K562 (cell line): Measurements from ENCODE around the gene DUOXA2. TPM values are rescaled to one million over a fixed set of nuclear protein-coding genes. Genes with fewer than 3 reads are reported as not detected.

Source experiments
- FOSL1 ChIP-seq: fragments of 200-800 bp; sonication (Bioruptor generic); conservative IDR thresholded peaks from 2 replicates; pipeline ENCODE4 v1.6.1; 2016; ENCODE audit warnings: missing genetic modification characterization, missing compliant biosample characterization
- NR2F6 ChIP-seq: fragments of 450-650 bp; formaldehyde crosslinking; IDR thresholded peaks from 2 replicates; pipeline ENCODE4 v1.4.0; 2020; ENCODE audit warnings: mild to moderate bottlenecking
- PHB2 ChIP-seq: fragments of 450-650 bp; IDR thresholded peaks from 2 replicates; pipeline ENCODE4 v1.6.1; 2017; ENCODE audit warnings: low read depth
- TAF9B ChIP-seq: fragments of 450-650 bp; IDR thresholded peaks from 2 replicates; pipeline ENCODE4 v1.6.1; 2018; ENCODE audit warnings: mild to moderate bottlenecking; ENCODE audit not compliant: partially characterized antibody
- ZNF444 ChIP-seq: fragments of 250-450 bp; sonication (Bioruptor Pico); IDR thresholded peaks from 2 replicates; pipeline ENCODE4 v1.4.0; 2020; ENCODE audit warnings: mild to moderate bottlenecking, moderate library complexity
- polyA plus RNA-seq, 8 experiments: library from polyadenylated mRNA; depleted of rRNA in 4 of 8; stranded (reverse) in 5 of 8; unstranded in 3 of 8; fragments of >200 nt; fragmentation: Nextera tagmentation in 2 of 8; fragmentation: Illumina TruSeq in 1 of 8; extraction: Ambion mirVana in 2 of 8; extraction: Trizol in 1 of 8; gene quantifications; 2 replicates each; pipeline versions ENCODE4 v1.2.1 to v1.2.3, GENCODE V29; 2011 to 2014; ENCODE audit warnings: inconsistent platforms in 1 of 8, missing spikeins in 1 of 8
- total RNA-seq, 7 experiments: library from RNA; depleted of rRNA in 6 of 7; stranded (reverse); fragments of >200 nt in 6 of 7; fragmentation: Illumina TruSeq in 2 of 7; extraction: Trizol in 2 of 7; gene quantifications; 2 replicates each; pipeline versions ENCODE4 v1.2.1 to v1.2.3, GENCODE V29; 2011 to 2021; ENCODE audit warnings: low replicate concordance in 1 of 7
- TF ChIP-seq, protein P1 (sequence below), 2 experiments: fragments of 450-650 bp; IDR thresholded peaks; 2 replicates each; pipeline ENCODE4 v1.6.1; 2016; ENCODE audit warnings: mild to moderate bottlenecking in 2 of 2, borderline replicate concordance in 1 of 2, low read depth in 1 of 2, moderate library complexity in 1 of 2
- TF ChIP-seq, protein P2 (sequence below): sonication (generic); formaldehyde crosslinking; IDR thresholded peaks from 2 replicates; pipeline ENCODE4 v1.8.1; 2023; ENCODE audit warnings: missing genetic modification reagents, mild to moderate bottlenecking, borderline replicate concordance
- TF ChIP-seq, protein P3 (sequence below): sonication (generic); formaldehyde crosslinking; IDR thresholded peaks from 2 replicates; pipeline ENCODE4 v1.8.0; 2022; ENCODE audit warnings: mild to moderate bottlenecking, missing genetic modification reagents
- TF ChIP-seq, protein P4 (sequence below): fragments of 450-650 bp; IDR thresholded peaks from 2 replicates; pipeline ENCODE4 v1.6.1; 2016; ENCODE audit warnings: borderline replicate concordance

DUOXA2 gene
- total and polyA plus RNA-seq, 9 of the 15 experiments (the other 6 are each of a cell fraction or from before 2014, with no cell fraction given) = not detected

DNA sequence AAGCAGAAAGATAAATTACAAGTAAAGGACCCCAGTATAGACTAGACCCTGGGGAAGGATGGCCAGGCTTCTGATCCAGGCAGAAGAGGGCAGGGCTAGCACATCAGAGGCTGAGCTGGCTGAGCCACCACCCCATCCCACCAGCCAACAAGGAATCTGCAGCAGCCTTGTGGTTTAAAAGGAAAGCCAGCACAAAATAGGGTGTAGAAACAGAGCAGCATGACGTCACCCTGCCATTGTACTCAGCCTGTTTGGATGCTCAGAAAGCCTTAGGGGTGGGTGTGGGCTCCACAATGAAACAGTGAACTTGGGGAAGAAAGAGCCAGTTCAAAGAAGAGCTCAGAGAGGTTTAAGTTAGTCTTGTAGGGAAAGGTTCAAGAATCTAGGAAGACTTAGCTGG is 43.8 kb downstream of the DUOXA2 start (continued):
- TF ChIP-seq, protein P1, sequence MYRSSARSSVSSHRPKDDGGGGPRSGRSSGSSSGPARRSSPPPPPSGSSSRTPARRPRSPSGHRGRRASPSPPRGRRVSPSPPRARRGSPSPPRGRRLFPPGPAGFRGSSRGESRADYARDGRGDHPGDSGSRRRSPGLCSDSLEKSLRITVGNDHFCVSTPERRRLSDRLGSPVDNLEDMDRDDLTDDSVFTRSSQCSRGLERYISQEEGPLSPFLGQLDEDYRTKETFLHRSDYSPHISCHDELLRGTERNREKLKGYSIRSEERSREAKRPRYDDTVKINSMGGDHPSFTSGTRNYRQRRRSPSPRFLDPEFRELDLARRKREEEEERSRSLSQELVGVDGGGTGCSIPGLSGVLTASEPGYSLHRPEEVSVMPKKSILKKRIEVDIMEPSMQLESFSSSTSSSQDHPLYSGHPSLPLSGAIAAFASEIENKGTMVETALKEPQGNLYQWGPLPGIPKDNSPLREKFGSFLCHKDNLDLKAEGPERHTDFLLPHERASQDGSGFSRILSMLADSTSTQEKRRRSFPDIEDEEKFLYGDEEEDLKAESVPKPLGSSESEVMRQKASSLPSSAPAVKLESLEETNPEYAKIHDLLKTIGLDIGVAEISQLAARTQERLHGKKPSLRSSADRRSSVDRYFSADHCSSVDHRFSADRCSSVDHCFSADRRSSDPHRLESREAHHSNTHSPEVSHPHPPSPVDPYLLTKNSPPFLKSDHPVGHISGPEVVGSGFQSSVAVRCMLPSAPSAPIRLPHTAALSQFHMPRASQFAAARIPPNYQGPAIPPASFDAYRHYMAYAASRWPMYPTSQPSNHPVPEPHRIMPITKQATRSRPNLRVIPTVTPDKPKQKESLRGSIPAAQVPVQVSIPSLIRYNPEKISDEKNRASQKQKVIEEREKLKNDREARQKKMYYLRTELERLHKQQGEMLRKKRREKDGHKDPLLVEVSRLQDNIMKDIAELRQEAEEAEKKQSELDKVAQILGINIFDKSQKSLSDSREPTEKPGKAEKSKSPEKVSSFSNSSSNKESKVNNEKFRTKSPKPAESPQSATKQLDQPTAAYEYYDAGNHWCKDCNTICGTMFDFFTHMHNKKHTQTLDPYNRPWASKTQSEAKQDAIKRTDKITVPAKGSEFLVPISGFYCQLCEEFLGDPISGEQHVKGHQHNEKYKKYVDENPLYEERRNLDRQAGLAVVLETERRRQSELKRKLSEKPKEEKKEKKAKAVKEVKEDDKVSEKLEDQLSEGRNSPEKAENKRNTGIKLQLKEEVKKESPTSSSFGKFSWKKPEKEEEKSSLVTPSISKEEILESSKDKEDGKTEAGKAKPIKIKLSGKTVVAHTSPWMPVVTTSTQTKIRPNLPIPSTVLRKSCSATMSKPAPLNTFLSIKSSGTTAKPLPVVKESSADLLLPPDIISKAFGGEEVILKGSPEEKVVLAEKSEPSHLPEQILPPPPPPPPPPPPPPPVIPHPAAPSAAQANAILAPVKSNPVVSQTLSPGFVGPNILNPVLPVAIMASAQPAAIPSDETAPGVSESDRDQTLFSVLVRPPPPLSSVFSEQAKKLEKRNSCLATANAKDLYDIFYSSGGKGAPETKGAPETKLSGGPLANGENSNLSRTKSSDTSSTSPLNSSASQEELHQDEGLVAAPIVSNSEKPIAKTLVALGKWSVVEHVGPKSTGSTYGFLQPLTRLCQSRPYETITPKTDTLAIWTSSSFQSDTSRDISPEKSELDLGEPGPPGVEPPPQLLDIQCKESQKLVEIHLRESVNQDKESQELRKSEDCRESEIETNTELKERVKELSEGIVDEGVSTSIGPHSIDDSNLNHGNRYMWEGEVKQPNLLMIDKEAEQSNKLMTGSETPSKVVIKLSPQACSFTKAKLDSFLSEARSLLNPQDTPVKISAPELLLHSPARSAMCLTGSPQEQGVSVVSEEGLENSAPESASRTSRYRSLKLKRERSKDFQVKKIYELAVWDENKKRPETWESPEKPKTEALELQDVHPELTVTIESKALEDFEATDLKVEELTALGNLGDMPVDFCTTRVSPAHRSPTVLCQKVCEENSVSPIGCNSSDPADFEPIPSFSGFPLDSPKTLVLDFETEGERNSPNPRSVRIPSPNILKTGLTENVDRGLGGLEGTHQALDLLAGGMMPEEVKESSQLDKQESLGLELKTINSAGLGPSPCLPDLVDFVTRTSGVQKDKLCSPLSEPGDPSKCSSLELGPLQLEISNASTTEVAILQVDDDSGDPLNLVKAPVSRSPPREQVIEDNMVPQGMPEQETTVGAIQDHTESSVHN (IDR thresholded peaks at IDR 0.05; ENCODE audit: borderline replicate concordance in 1 of 2, low read depth in 1 of 2) = no peak
- TF ChIP-seq, protein P2, sequence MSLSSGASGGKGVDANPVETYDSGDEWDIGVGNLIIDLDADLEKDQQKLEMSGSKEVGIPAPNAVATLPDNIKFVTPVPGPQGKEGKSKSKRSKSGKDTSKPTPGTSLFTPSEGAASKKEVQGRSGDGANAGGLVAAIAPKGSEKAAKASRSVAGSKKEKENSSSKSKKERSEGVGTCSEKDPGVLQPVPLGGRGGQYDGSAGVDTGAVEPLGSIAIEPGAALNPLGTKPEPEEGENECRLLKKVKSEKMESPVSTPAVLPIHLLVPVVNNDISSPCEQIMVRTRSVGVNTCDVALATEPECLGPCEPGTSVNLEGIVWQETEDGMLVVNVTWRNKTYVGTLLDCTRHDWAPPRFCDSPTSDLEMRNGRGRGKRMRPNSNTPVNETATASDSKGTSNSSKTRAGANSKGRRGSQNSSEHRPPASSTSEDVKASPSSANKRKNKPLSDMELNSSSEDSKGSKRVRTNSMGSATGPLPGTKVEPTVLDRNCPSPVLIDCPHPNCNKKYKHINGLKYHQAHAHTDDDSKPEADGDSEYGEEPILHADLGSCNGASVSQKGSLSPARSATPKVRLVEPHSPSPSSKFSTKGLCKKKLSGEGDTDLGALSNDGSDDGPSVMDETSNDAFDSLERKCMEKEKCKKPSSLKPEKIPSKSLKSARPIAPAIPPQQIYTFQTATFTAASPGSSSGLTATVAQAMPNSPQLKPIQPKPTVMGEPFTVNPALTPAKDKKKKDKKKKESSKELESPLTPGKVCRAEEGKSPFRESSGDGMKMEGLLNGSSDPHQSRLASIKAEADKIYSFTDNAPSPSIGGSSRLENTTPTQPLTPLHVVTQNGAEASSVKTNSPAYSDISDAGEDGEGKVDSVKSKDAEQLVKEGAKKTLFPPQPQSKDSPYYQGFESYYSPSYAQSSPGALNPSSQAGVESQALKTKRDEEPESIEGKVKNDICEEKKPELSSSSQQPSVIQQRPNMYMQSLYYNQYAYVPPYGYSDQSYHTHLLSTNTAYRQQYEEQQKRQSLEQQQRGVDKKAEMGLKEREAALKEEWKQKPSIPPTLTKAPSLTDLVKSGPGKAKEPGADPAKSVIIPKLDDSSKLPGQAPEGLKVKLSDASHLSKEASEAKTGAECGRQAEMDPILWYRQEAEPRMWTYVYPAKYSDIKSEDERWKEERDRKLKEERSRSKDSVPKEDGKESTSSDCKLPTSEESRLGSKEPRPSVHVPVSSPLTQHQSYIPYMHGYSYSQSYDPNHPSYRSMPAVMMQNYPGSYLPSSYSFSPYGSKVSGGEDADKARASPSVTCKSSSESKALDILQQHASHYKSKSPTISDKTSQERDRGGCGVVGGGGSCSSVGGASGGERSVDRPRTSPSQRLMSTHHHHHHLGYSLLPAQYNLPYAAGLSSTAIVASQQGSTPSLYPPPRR (CRISPR knock-in tag) = no peak
- TF ChIP-seq ZNF444 (CRISPR knock-in tag) (no peak), PHB2 (no peak), FOSL1 (tag) (0 out of 2 replicates have a peak, but pooled peaks have one; percentile 1), NR2F6 (CRISPR knock-in tag) (no peak), TAF9B (no peak)
- TF ChIP-seq, protein P3, sequence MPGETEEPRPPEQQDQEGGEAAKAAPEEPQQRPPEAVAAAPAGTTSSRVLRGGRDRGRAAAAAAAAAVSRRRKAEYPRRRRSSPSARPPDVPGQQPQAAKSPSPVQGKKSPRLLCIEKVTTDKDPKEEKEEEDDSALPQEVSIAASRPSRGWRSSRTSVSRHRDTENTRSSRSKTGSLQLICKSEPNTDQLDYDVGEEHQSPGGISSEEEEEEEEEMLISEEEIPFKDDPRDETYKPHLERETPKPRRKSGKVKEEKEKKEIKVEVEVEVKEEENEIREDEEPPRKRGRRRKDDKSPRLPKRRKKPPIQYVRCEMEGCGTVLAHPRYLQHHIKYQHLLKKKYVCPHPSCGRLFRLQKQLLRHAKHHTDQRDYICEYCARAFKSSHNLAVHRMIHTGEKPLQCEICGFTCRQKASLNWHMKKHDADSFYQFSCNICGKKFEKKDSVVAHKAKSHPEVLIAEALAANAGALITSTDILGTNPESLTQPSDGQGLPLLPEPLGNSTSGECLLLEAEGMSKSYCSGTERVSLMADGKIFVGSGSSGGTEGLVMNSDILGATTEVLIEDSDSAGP (CRISPR knock-in tag) = no peak
- TF ChIP-seq, protein P4, sequence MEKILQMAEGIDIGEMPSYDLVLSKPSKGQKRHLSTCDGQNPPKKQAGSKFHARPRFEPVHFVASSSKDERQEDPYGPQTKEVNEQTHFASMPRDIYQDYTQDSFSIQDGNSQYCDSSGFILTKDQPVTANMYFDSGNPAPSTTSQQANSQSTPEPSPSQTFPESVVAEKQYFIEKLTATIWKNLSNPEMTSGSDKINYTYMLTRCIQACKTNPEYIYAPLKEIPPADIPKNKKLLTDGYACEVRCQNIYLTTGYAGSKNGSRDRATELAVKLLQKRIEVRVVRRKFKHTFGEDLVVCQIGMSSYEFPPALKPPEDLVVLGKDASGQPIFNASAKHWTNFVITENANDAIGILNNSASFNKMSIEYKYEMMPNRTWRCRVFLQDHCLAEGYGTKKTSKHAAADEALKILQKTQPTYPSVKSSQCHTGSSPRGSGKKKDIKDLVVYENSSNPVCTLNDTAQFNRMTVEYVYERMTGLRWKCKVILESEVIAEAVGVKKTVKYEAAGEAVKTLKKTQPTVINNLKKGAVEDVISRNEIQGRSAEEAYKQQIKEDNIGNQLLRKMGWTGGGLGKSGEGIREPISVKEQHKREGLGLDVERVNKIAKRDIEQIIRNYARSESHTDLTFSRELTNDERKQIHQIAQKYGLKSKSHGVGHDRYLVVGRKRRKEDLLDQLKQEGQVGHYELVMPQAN = no peak
